ENCODE measurements around the gene TLR9. TPM values are rescaled to one million over a fixed set of nuclear protein-coding genes. Genes with fewer than 3 reads are reported as not detected.

The TLR9 gene
- polyA plus RNA-seq, 1 donor from 2014 or later, result 10.4 TPM

- Mint-ChIP-seq H3K4me1 (peaks cover 40 to 59% (median 45%) of the 10 kb centered on the region in 3 donors), H3K27ac (peak overlapping the region in 2 of 3 donors; percentile 83 to 92), H3K36me3 (peaks cover 2% of the 10 kb centered on the region), H3K4me3 (peak overlapping the region; percentile 58 to 91 (median 84)), H3K27me3 (peaks cover 2% of the 10 kb centered on the region), H3K9me3 (no peaks in the 10 kb centered on the region)
These were observed 4.9 kb downstream of the TLR9 start for GRCh38 chr3:52220380-52221026.

- peak overlapping the region in 3 of 4 donors; percentile 16 to 91 (median 72) for H3K4me3 Mint-ChIP-seq
- H3K27ac Mint-ChIP-seq, result peak overlapping the region; percentile 47 to 86 (median 56)
These were observed 6.4 kb downstream of the TLR9 start for GRCh38 chr3:52218937-52219650.

DNA sequence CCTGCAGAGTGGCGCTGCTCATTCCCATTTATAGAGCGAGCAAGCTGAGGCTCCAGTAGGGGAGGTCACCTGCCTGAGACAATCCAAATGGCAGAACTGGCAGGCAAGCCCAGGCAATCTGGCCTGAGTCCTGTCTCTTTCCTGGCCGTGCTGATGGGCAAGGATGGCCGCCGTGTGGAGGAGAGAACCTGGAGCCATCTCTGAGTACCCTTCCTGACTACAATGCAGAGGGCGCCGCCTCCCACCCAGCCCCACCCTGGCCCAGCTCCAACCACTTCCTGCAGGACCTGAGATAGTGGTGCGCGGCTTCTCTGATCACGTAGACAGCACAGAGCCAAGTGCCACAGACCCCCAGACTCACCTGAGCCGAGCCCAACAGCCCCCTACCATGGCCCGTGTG lies 7.0 kb downstream of the TLR9 start:
- peaks cover 32 to 48% (median 39%) of the 10 kb centered on the region in 3 donors for H3K4me1 Mint-ChIP-seq
- peaks cover 1% of the 10 kb centered on the region for H3K36me3 Mint-ChIP-seq
- H3K27ac Mint-ChIP-seq, result peak overlapping the region; percentile 47 to 86 (median 56)
- H3K9me3 Mint-ChIP-seq, result no peaks in the 10 kb centered on the region
- H3K4me3 Mint-ChIP-seq, result peak overlapping the region in 2 of 4 donors; percentile 47 to 76
- no peaks in the 10 kb centered on the region for H3K27me3 Mint-ChIP-seq

More at GRCh38 chr3:52218937-52219650, 6.4 kb downstream of the TLR9 start:
- Mint-ChIP-seq H3K9me3 (no peaks in the 10 kb centered on the region), H3K27me3 (peaks cover 2% of the 10 kb centered on the region), H3K36me3 (peaks cover 2% of the 10 kb centered on the region), H3K4me1 (peaks cover 38 to 54% (median 44%) of the 10 kb centered on the region in 3 donors)

DNA sequence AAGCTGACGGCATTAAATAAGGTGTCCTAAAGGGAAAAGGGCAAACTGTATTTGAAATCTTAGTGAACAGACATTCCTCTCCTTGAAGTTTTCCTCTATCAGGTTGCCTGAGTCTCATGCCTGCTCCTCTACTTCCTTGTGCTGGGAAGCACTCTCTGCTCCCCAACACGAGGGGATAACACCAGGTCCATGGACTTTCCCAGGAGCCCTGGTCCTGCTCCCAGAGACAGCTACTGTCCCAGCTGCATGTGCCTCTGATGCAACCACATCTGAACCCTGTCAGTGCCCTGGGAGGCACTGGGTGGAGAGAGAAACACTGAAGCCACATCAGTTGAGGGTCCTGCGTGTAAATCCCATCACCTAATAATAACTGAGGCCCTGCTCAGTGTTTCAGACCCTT lies 7.4 kb downstream of the TLR9 start:
- Mint-ChIP-seq H3K27ac (peak overlapping the region; percentile 47 to 86 (median 56)), H3K27me3 (no peaks in the 10 kb centered on the region), H3K4me1 (peaks cover 28 to 44% (median 34%) of the 10 kb centered on the region in 3 donors), H3K9me3 (no peaks in the 10 kb centered on the region), H3K36me3 (no peaks in the 10 kb centered on the region), H3K4me3 (peak overlapping the region in 2 of 4 donors; percentile 47 to 76)

GRCh38 chr3:52217409-52217805 lies 8.0 kb downstream of the TLR9 start:
- H3K27ac Mint-ChIP-seq, result peak overlapping the region in 1 of 3 donors; percentile 86
- H3K9me3 Mint-ChIP-seq, result no peaks in the 10 kb centered on the region
- H3K4me3 Mint-ChIP-seq, result peak overlapping the region in 2 of 4 donors; percentile 83 to 84
- H3K4me1 Mint-ChIP-seq, result peaks cover 26 to 41% (median 29%) of the 10 kb centered on the region in 3 donors
- no peaks in the 10 kb centered on the region for H3K27me3 Mint-ChIP-seq
- H3K36me3 Mint-ChIP-seq, result no peaks in the 10 kb centered on the region

DNA sequence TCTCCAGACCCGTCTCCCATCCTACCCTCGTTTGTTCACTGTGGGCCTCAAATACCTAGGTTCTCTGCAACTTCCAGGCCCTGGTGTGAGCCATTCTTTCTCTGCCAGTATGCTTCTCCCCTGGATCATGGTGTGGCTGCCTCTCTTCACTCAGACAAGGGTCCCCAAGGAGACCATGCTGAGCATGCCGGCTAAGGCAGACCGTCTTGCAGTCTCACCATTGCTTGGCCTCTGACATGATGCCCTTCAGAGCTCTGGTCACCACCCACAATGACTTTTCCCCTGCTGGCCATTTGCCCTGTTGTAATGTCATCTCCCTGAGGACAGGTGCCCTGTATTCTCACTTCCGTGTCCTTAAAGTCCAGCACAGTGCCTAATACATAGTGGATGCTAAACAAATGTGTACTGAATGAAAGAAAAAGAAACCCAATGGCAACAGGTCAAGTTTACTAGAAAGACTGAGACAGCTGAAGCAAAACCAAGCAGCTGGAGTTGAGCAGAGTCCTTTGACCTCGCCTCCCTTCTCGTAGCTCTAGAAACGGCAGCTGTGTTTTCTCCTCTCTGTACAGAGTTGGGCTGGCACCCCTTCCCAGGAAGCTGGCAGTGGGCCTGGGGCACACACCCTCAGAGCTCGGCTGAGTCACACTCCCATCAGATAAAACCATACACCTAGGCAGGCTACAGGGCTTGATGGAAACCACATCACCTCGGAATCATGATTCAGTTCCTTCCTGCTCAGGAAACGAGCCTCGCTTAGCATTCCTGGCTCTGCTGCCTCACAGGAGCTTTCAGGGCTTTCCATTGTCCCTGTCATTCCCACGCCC lies 8.6 kb downstream of the TLR9 start:
- H3K9me3 Mint-ChIP-seq, result no peaks in the 10 kb centered on the region
- peaks cover 26 to 36% (median 28%) of the 10 kb centered on the region in 3 donors for H3K4me1 Mint-ChIP-seq

GRCh38 chr3:52215351-52215750 lies 10.1 kb downstream of the TLR9 start:
- Mint-ChIP-seq H3K9me3 (no peaks in the 10 kb centered on the region), H3K36me3 (no peaks in the 10 kb centered on the region), H3K27me3 (no peaks in the 10 kb centered on the region), H3K27ac (no peak overlapping the region), H3K4me1 (peaks cover 22 to 30% (median 26%) of the 10 kb centered on the region in 3 donors), H3K4me3 (no peak overlapping the region)

More for the DNA sequence above, 8.6 kb downstream of the TLR9 start:
- Mint-ChIP-seq H3K36me3 (no peaks in the 10 kb centered on the region), H3K27me3 (no peaks in the 10 kb centered on the region), H3K27ac (peak overlapping the region in 2 of 3 donors; percentile 12 to 86), H3K4me3 (peak overlapping the region in 1 of 4 donors; percentile 84)

GRCh38 chr3:52213901-52214300 lies 11.5 kb downstream of the TLR9 start:
- H3K4me3 Mint-ChIP-seq, result no peak overlapping the region
- no peaks in the 10 kb centered on the region for H3K27me3 Mint-ChIP-seq
- peaks cover 17 to 24% (median 23%) of the 10 kb centered on the region in 3 donors for H3K4me1 Mint-ChIP-seq
- H3K9me3 Mint-ChIP-seq, result no peaks in the 10 kb centered on the region
- H3K36me3 Mint-ChIP-seq, result no peaks in the 10 kb centered on the region
- H3K27ac Mint-ChIP-seq, result peak overlapping the region in 2 of 3 donors; percentile 20 to 86

- H3K36me3 Mint-ChIP-seq, result no peaks in the 10 kb centered on the region
- no peaks in the 10 kb centered on the region for H3K27me3 Mint-ChIP-seq
- no peak overlapping the region for H3K27ac Mint-ChIP-seq
- H3K9me3 Mint-ChIP-seq, result no peaks in the 10 kb centered on the region
- H3K4me1 Mint-ChIP-seq, result peaks cover 12 to 20% (median 15%) of the 10 kb centered on the region in 3 donors
- peak overlapping the region in 1 of 4 donors; percentile 54 for H3K4me3 Mint-ChIP-seq
These were observed 12.4 kb downstream of the TLR9 start for GRCh38 chr3:52213005-52213404.

DNA sequence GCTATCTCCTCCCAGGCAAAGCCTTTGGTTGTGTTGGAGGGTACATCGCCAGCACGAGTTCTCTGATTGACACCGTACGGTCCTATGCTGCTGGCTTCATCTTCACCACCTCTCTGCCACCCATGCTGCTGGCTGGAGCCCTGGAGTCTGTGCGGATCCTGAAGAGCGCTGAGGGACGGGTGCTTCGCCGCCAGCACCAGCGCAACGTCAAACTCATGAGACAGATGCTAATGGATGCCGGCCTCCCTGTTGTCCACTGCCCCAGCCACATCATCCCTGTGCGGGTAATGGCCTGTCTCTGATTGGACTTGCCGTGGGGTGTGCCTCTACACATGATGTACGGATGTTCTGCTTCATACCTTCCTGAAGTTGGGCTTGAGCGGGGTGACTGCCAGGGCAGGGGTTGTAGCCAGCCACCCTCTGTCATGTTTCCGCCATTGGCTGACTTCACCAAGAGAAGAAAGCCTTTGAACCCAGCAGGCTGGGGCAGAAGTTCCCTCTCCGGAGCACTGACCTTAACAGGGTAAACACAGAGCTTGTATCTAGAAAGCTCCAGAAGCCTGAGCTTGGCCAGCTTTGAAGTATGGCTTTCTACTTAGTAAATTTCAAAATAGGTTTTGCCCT lies 14.1 kb downstream of the TLR9 start:
- H3K27me3 Mint-ChIP-seq, result no peaks in the 10 kb centered on the region
- H3K27ac Mint-ChIP-seq, result no peak overlapping the region
- peaks cover 0 to 9% (median 2%) of the 10 kb centered on the region in 3 donors for H3K4me1 Mint-ChIP-seq
- peaks cover 2% of the 10 kb centered on the region for H3K36me3 Mint-ChIP-seq
- no peaks in the 10 kb centered on the region for H3K9me3 Mint-ChIP-seq
- no peak overlapping the region for H3K4me3 Mint-ChIP-seq

DNA sequence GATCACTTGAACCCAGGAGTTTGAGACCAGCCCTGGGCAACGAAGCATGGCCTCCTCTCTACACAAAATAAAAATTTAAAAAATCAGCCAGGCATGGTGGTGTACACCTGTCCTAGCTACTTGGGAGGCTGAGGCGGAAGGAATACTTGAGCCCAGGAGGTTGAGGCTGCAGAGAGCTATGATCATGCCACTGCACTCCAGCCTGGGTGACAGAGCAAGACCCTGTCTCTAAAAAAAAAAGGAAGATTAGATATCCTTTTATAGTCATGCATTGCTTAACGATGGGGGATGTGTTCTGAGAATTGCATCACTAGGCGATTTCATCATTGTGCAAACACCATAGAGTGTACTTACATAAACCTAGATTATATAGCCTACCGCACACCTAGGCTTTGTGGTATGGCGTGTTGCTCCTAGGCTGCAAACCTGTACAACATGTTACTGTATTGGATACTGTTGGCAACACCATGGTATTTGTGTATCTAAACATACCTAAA lies 14.8 kb downstream of the TLR9 start:
- Mint-ChIP-seq H3K36me3 (peaks cover 2% of the 10 kb centered on the region), H3K27me3 (no peaks in the 10 kb centered on the region), H3K27ac (no peak overlapping the region), H3K9me3 (no peaks in the 10 kb centered on the region), H3K4me3 (no peak overlapping the region), H3K4me1 (peaks cover 0 to 6% (median 2%) of the 10 kb centered on the region in 3 donors)

DNA sequence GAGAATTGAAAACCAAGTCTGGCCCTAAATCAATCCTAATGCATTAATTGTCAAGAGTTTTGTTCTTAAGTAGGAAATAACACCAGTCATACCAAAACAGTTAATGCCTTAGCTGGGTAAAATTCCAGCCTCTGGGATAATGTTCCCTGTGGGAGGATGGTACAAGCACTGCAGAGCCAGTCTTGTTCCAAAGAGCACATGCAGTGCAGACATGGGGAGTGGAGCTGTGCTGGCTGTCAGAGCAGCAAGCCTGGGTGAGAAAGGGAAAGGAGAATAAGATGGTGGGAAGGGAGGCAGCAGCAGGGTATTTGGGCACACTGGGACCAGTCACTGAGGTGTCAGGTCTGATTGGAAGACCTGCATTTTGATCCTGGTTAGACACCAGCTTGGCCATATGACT lies 15.4 kb downstream of the TLR9 start:
- peaks cover 0 to 4% (median 0%) of the 10 kb centered on the region in 3 donors for H3K4me1 Mint-ChIP-seq
- H3K27me3 Mint-ChIP-seq, result no peaks in the 10 kb centered on the region
- no peaks in the 10 kb centered on the region for H3K9me3 Mint-ChIP-seq
- no peak overlapping the region for H3K4me3 Mint-ChIP-seq
- H3K27ac Mint-ChIP-seq, result peak overlapping the region in 1 of 3 donors; percentile 13
- H3K36me3 Mint-ChIP-seq, result peaks cover 2% of the 10 kb centered on the region

GRCh38 chr3:52208556-52208955 lies 16.9 kb downstream of the TLR9 start:
- Mint-ChIP-seq H3K27ac (no peak overlapping the region), H3K27me3 (no peaks in the 10 kb centered on the region), H3K9me3 (no peaks in the 10 kb centered on the region), H3K4me1 (peaks cover 0 to 4% (median 0%) of the 10 kb centered on the region in 3 donors), H3K36me3 (peaks cover 2% of the 10 kb centered on the region), H3K4me3 (no peak overlapping the region)

- Mint-ChIP-seq H3K9me3 (no peaks in the 10 kb centered on the region), H3K27me3 (no peaks in the 10 kb centered on the region), H3K36me3 (peaks cover 3% of the 10 kb centered on the region), H3K4me3 (no peak overlapping the region), H3K4me1 (peaks cover 4 to 11% (median 9%) of the 10 kb centered on the region in 3 donors), H3K27ac (no peak overlapping the region)
These were observed 19.6 kb downstream of the TLR9 start for GRCh38 chr3:52205727-52206372.
